ENCODE data around the gene BCL11B. TPM values are rescaled to one million over a fixed set of nuclear protein-coding genes. Genes with fewer than 3 reads are reported as not detected.
A peak's percentile ranks its signal among the peaks of the same experiment; 100 is the strongest.
"Not testable (repeated sequence)": the region's sequence is repeated elsewhere in the genome, so short reads cannot be mapped to it uniquely, and the experiment has no call there.

The BCL11B gene
- total RNA-seq, 2 experiments from 2014 or later: 48.9 to 49.1 TPM

GRCh38 chr14:99229654-99230207 lies 42.3 kb downstream of the BCL11B start:
- no peak for DNase-seq
- peaks cover 96% of the 10 kb centered on the region for H3K4me1 Mint-ChIP-seq (ENCODE audit: low read depth)
- H3K9me3 Mint-ChIP-seq: peaks cover 3% of the 10 kb centered on the region
- ChIA-PET CTCF (interaction anchor here (0.8 to 10.7 kb wide), 19 partner anchors 8 to 1252 kb away, joined by 3 to 110 read pairs (median 5); partner anchors contain the start of gene BCL11B), POLR2A (interaction anchor here (1.3 to 23.9 kb wide), 7 partner anchors 9 to 41 kb away, joined by 3 to 425 read pairs (median 8); partner anchors contain the start of gene BCL11B)
- no peaks in the 10 kb centered on the region for H3K27me3 Mint-ChIP-seq
- peak overlapping the region; percentile 96 for H3K27ac Mint-ChIP-seq
- peak overlapping the region; percentile 68 for H3K4me3 Mint-ChIP-seq
- intact Hi-C loops (cut with micrococcal nuclease): loop anchor here (1.0 to 5.0 kb wide), 4 partner anchors 17 to 1002 kb away; no protein-coding TSS in a partner anchor
- H3K36me3 Mint-ChIP-seq: peaks cover 49% of the 10 kb centered on the region

GRCh38 chr14:99228760-99229159 lies 43.2 kb downstream of the BCL11B start:
- POLR2A ChIA-PET: interaction anchor here (23.9 kb wide), 1 partner anchor 37 kb away, joined by 425 read pairs; the partner anchor contains the start of gene BCL11B

DNA sequence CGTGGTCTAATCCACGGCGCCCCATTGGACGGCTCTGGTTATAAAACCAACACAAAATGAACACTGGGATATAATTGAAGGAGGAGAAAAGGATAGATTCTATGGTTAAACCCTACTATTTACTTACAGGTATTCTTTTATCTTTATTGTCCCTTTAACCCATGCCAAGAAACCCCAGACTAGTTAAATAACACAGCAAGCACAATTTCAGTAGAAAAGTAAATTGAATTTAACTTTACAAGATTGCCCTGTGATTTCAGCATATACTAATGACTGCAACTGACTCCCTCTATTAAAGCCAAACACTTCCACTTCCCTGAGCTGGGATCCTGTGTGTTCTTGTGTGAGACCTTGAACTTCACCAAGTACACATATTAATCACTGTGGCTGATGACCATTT lies 45.3 kb downstream of the BCL11B start:
- DNase-seq: no peak
- H3K9me3 Mint-ChIP-seq: peaks cover 3% of the 10 kb centered on the region
- peak overlapping the region; percentile 96 for H3K27ac Mint-ChIP-seq
- H3K36me3 Mint-ChIP-seq: peaks cover 56% of the 10 kb centered on the region
- intact Hi-C loops (cut with micrococcal nuclease): no loop called here
- H3K4me3 Mint-ChIP-seq: peak overlapping the region; percentile 4
- CTCF ChIA-PET: interaction anchor here (0.8 to 4.5 kb wide), 8 partner anchors 8 to 46 kb away, joined by 3 to 18 read pairs (median 5); no protein-coding TSS in a partner anchor
- POLR2A ChIA-PET: interaction anchor here (1.2 to 2.3 kb wide), 4 partner anchors 8 to 47 kb away, joined by 3 to 8 read pairs (median 4); no protein-coding TSS in a partner anchor
- peaks cover 96% of the 10 kb centered on the region for H3K4me1 Mint-ChIP-seq (ENCODE audit: low read depth)
- H3K27me3 Mint-ChIP-seq: no peaks in the 10 kb centered on the region

More at GRCh38 chr14:99228760-99229159, 43.2 kb downstream of the BCL11B start:
- H3K27me3 Mint-ChIP-seq; H3K9me3 Mint-ChIP-seq; DNase-seq; intact Hi-C loops (cut with micrococcal nuclease): not testable (repeated sequence)
- Mint-ChIP-seq H3K27ac (peak overlapping the region; percentile 96), H3K4me3 (peak overlapping the region; percentile 46), H3K36me3 (peaks cover 49% of the 10 kb centered on the region), H3K4me1 (ENCODE audit: low read depth) (peaks cover 97% of the 10 kb centered on the region)
- CTCF ChIA-PET: interaction anchor here (0.6 to 10.7 kb wide), 11 partner anchors 10 to 1251 kb away, joined by 3 to 110 read pairs (median 4); partner anchors contain the start of gene BCL11B

DNA sequence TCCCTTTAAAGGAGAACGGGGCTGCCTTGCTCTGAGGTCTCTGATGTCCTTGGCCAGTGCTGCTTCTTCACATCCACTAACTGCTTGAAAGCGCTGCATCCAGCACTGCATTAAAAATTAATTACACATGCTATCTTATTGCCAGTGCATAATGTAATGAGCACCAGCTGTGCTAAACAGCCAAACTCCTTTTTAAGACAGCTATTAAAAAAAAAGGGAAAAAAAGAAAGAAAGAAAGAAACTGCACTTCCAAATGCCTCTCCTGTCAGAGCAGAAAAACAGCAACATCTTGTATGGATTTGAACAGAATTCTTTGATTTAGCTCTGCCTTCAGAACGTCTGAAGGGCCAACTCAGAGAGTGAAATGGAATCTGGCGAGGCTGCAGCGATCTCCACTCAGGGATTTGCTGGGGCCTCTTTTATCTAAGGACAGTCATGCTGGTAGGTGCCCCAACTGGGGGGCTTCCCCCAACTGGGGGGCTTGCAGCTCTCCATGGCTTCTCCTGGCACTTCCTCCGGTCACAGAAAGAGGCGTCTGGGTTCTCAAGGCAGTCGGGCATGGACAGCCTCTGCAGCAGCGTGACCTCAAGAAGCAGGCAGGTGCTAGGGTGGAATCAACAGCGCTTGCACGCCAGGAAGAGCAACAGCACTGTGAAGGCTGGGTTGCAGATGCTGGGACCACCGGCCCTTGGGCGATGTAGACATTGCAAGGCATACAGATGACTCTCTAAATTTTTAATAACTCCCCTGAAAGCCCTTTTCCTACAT lies 46.4 kb downstream of the BCL11B start:
- POLR2A ChIA-PET: interaction anchor here (1.2 to 2.3 kb wide), 4 partner anchors 11 to 40 kb away, joined by 3 to 9 read pairs (median 7); no protein-coding TSS in a partner anchor
- CTCF ChIA-PET: interaction anchor here (0.6 to 4.5 kb wide), 11 partner anchors 7 to 1027 kb away, joined by 3 to 18 read pairs (median 5); no protein-coding TSS in a partner anchor
- peaks cover 53% of the 10 kb centered on the region for H3K36me3 Mint-ChIP-seq
- no peaks in the 10 kb centered on the region for H3K27me3 Mint-ChIP-seq
- intact Hi-C loops (cut with micrococcal nuclease): no loop called here
- peak; percentile 48 for DNase-seq
- H3K4me3 Mint-ChIP-seq: peak overlapping the region; percentile 4
- peak overlapping the region; percentile 96 for H3K27ac Mint-ChIP-seq
- peaks cover 3% of the 10 kb centered on the region for H3K9me3 Mint-ChIP-seq
- H3K4me1 Mint-ChIP-seq (ENCODE audit: low read depth): peaks cover 94% of the 10 kb centered on the region

DNA sequence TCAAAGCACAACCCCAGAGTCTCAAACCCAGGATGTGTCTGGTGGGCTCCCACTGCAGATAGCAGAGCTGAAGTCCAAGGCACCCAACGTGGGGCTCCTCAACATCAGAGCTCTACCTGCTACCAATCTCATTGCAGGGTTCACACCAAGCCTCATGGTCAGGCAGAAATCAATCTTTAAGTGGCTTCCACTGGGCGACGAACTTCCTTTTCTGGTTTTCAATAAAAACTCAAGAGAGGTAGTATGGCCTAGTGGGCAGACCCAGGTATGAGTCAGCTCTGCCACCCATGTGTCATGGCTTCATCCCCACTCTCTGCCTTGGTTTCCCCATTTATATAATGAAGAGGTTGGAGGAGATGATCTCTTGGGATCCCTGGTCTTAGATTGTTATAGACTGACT lies 47.0 kb downstream of the BCL11B start:
- CTCF ChIA-PET: interaction anchor here (0.8 to 4.5 kb wide), 10 partner anchors 9 to 42 kb away, joined by 3 to 18 read pairs (median 4); no protein-coding TSS in a partner anchor
- H3K27ac Mint-ChIP-seq: peak overlapping the region; percentile 96
- peaks cover 53% of the 10 kb centered on the region for H3K36me3 Mint-ChIP-seq
- DNase-seq: no peak
- no peaks in the 10 kb centered on the region for H3K27me3 Mint-ChIP-seq
- H3K4me3 Mint-ChIP-seq: peak overlapping the region; percentile 36
- intact Hi-C loops (cut with micrococcal nuclease): no loop called here
- POLR2A ChIA-PET: interaction anchor here (0.9 to 2.3 kb wide), 5 partner anchors 10 to 41 kb away, joined by 3 to 9 read pairs (median 6); no protein-coding TSS in a partner anchor
- H3K9me3 Mint-ChIP-seq: peaks cover 3% of the 10 kb centered on the region
- peaks cover 94% of the 10 kb centered on the region for H3K4me1 Mint-ChIP-seq (ENCODE audit: low read depth)

DNA sequence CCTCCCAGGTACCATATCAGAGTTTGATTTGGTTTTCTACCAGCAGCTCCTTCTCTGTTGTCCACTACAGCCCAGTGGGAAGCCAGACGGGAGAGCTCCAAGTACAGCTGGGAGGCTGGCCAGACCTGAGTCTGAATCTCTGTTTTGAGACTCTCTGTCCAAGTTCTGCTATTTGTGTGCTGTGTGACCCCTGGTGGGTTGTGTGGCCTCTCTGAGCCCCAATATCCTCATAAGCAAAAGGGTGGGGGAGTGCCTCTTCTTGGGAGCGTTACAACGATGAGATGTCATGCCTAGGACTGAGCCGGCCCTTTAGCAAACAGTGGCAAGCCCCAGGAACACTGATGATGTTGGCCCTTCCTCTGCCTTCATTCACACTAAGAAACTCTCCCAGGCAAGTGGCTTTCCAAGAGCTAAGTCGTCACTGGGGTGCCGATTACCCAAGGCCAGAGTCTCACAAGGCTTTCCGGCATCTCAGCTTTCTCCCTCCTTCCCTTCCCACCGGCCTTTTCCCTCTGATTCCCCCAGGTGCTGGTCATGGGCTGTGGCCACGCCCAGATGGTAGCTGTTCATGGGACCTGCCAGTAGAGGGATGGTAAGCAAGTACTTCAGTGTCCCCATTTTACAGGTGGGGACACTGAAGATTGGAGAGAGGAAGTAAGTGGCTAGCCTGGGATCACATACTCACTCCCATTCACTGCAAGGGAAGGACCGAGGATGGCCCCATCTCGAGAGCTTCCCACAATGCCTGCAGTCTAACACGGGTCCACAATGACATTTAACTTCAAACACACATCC lies 47.7 kb downstream of the BCL11B start:
- Mint-ChIP-seq H3K27me3 (no peaks in the 10 kb centered on the region), H3K27ac (peak overlapping the region; percentile 96), H3K9me3 (peaks cover 3% of the 10 kb centered on the region), H3K36me3 (peaks cover 54% of the 10 kb centered on the region), H3K4me3 (peak overlapping the region; percentile 36), H3K4me1 (ENCODE audit: low read depth) (peaks cover 92% of the 10 kb centered on the region)
- DNase-seq: peak; percentile 47
- ChIA-PET POLR2A (interaction anchor here (0.9 to 2.3 kb wide), 5 partner anchors 10 to 42 kb away, joined by 3 to 9 read pairs (median 3); no protein-coding TSS in a partner anchor), CTCF (interaction anchor here (0.8 to 4.5 kb wide), 13 partner anchors 9 to 42 kb away, joined by 3 to 18 read pairs (median 4); no protein-coding TSS in a partner anchor)
- intact Hi-C loops (cut with micrococcal nuclease): no loop called here

DNA sequence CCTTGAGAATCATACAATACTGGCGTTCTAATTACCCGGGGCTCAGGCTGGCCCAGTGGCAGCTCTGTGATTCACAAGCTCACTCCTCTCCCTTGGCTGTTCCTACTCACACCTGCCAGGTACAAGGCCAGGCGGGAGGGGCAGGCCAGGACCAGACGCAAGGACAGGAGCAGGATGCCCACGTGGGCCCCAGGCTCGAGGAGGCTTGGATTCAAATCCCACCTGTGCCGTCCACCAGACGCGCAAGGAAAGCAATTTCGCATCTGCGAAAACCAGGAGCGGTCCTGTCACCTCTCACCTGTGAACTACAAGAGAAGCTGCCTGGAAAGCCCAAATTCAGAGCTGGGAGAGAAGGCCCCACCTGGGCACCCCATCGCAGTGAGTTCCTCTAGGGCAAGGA lies 50.6 kb downstream of the BCL11B start:
- no peak overlapping the region for H3K4me3 Mint-ChIP-seq
- peak overlapping the region; percentile 96 for H3K27ac Mint-ChIP-seq
- ChIA-PET POLR2A (interaction anchor here (1.3 kb wide), 1 partner anchor 9 kb away, joined by 5 read pairs; no protein-coding TSS in a partner anchor), CTCF (interaction anchor here (1.0 to 1.4 kb wide), 2 partner anchors 8 to 20 kb away, joined by 4 to 5 read pairs; no protein-coding TSS in a partner anchor)
- H3K27me3 Mint-ChIP-seq: no peaks in the 10 kb centered on the region
- intact Hi-C loops (cut with micrococcal nuclease): no loop called here
- peaks cover 40% of the 10 kb centered on the region for H3K36me3 Mint-ChIP-seq
- no peak for DNase-seq
- H3K9me3 Mint-ChIP-seq: no peaks in the 10 kb centered on the region
- H3K4me1 Mint-ChIP-seq (ENCODE audit: low read depth): peaks cover 87% of the 10 kb centered on the region

DNA sequence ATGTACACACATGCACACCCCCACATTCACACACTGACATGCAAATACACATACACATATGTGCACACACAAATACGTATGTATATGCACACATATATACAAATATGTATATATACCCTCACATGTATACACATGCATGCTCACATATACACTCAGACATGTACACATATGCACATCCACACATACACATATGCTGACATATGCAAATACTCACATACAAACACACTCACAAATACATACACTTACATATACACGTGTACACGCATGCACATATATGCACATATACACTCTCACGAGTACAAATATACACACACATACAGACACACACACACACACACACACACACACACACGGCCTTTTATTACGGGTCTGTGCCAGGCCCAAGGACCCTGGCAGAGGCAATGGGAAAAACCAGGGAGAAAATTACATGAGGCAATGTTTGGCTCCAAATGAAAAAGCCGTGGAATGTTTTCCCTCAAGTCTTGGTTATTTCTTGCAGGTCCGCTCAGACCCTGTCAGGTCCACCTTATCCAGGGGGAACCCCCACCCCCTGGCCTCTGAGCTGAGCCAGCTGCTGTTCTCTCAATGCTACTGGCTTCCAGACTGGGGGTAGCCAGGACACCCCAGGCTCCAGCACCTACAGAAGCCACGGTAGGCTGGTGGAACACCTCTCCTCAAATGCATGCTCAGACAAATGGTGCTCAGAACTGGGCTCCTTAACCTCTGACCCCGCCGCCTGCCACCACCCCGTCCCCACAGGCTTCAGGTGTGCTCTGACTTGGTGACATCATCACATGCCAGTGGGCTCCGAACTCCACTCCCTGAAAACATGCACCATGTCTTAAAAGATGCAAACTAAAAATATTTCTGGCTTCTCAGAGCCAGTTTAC lies 54.7 kb downstream of the BCL11B start:
- CTCF ChIA-PET: interaction anchor here (0.6 to 2.4 kb wide), 4 partner anchors 9 to 51 kb away, joined by 3 to 12 read pairs (median 4); no protein-coding TSS in a partner anchor
- Mint-ChIP-seq H3K36me3 (peaks cover 28% of the 10 kb centered on the region), H3K9me3 (no peaks in the 10 kb centered on the region), H3K4me3 (peak overlapping the region; percentile 70), H3K27ac (peak overlapping the region; percentile 91), H3K4me1 (ENCODE audit: low read depth) (peaks cover 87% of the 10 kb centered on the region), H3K27me3 (no peaks in the 10 kb centered on the region)
- intact Hi-C loops (cut with micrococcal nuclease): no loop called here
- no peak for DNase-seq
- POLR2A ChIA-PET: interaction anchor here (1.0 to 1.4 kb wide), 3 partner anchors 10 to 26 kb away, joined by 3 to 4 read pairs (median 4); no protein-coding TSS in a partner anchor

DNA sequence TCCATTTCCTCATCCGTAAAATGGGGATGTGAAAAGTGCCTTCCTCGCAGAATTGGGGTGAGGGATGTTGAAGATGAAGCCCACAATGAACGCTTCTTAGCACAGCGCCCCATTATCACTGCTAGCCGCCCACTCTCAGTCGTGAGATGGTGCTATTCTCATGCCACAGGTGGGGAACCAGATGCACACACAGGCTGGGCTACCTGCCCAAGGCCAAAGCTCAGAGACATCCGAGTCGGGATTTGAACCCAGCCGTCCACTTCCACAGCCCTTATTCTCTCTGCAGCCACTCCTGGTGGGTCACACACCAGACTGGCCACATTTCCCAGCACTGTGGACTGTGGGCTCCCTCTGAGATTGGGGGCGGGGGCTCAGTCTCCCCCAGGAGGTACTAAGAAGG lies 55.8 kb downstream of the BCL11B start:
- peaks cover 32% of the 10 kb centered on the region for H3K36me3 Mint-ChIP-seq
- intact Hi-C loops (cut with micrococcal nuclease): no loop called here
- H3K4me1 Mint-ChIP-seq (ENCODE audit: low read depth): peaks cover 90% of the 10 kb centered on the region
- CTCF ChIA-PET: interaction anchor here (0.7 to 2.4 kb wide), 4 partner anchors 10 to 52 kb away, joined by 3 to 12 read pairs (median 6); no protein-coding TSS in a partner anchor
- H3K9me3 Mint-ChIP-seq: no peaks in the 10 kb centered on the region
- no peak for DNase-seq
- POLR2A ChIA-PET: interaction anchor here (0.8 kb wide), 1 partner anchor 17 kb away, joined by 3 read pairs; no protein-coding TSS in a partner anchor
- peak overlapping the region; percentile 91 for H3K27ac Mint-ChIP-seq
- H3K27me3 Mint-ChIP-seq: no peaks in the 10 kb centered on the region
- peak overlapping the region; percentile 70 for H3K4me3 Mint-ChIP-seq

- peak overlapping the region; percentile 91 for H3K27ac Mint-ChIP-seq
- CTCF ChIA-PET: interaction anchor here (0.7 to 2.4 kb wide), 13 partner anchors 11 to 112 kb away, joined by 3 to 12 read pairs (median 3); no protein-coding TSS in a partner anchor
- DNase-seq: no peak
- no peaks in the 10 kb centered on the region for H3K9me3 Mint-ChIP-seq
- POLR2A ChIA-PET: interaction anchor here (0.8 to 2.5 kb wide), 6 partner anchors 10 to 50 kb away, joined by 3 to 10 read pairs (median 6); no protein-coding TSS in a partner anchor
- H3K27me3 Mint-ChIP-seq: no peaks in the 10 kb centered on the region
- intact Hi-C loops (cut with micrococcal nuclease): no loop called here
- peaks cover 93% of the 10 kb centered on the region for H3K4me1 Mint-ChIP-seq (ENCODE audit: low read depth)
- peak overlapping the region; percentile 70 for H3K4me3 Mint-ChIP-seq
- peaks cover 30% of the 10 kb centered on the region for H3K36me3 Mint-ChIP-seq
Observed at GRCh38 chr14:99215277-99215676, 56.7 kb downstream of the BCL11B start.

All from activated CD4-positive, alpha-beta memory T cell treated with anti-CD3 and anti-CD28 coated beads for 36 hours (primary cell).